ENCODE data around the gene CREBBP. TPM values are rescaled to one million over a fixed set of nuclear protein-coding genes. Genes with fewer than 3 reads are reported as not detected.

The CREBBP gene
- total RNA-seq, 1 experiment from 2014 or later: 79.6 TPM

DNA sequence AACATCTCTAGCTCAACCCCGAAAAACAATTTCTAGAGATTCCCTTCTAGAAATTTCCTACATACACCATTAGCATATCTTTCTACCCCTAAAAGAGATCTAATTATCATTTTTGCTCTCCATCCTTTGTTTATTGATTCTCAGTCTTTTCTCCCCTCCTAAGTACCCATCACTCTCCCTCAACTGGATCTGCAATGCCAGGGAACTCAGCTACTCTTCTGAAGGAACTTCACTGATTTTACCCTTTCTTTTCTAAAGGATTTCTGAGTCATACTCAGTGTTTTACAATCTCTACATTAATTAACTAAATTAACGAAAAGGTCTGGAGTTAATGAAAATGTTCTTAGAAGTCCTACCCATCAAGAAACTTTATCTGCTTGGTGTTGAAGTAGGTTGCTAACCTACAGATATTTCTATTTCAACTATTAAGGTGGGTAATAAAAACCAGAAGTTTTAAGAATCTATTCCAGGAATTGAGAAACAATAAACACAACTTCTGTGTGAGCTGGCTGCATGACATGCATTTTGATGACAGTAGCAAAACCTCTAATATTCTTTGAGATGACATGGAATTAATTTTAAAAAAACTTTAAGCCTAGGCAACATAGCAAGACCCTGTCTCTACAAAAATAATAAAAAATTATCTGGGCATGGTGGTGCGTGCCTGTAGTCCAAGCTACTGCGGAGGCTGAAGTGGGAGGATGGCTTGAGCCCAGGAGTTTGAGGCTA is 13.6 kb downstream of the CREBBP start:
- TF ChIP-seq EZH2 (IDR thresholded peaks at IDR 0.05; ENCODE audit: borderline replicate concordance, low read depth, low read length, poor library complexity, severe bottlenecking): no peak
- TF ChIP-seq, protein P1, sequence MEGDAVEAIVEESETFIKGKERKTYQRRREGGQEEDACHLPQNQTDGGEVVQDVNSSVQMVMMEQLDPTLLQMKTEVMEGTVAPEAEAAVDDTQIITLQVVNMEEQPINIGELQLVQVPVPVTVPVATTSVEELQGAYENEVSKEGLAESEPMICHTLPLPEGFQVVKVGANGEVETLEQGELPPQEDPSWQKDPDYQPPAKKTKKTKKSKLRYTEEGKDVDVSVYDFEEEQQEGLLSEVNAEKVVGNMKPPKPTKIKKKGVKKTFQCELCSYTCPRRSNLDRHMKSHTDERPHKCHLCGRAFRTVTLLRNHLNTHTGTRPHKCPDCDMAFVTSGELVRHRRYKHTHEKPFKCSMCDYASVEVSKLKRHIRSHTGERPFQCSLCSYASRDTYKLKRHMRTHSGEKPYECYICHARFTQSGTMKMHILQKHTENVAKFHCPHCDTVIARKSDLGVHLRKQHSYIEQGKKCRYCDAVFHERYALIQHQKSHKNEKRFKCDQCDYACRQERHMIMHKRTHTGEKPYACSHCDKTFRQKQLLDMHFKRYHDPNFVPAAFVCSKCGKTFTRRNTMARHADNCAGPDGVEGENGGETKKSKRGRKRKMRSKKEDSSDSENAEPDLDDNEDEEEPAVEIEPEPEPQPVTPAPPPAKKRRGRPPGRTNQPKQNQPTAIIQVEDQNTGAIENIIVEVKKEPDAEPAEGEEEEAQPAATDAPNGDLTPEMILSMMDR (conservative IDR thresholded peaks at IDR 0.05; ENCODE audit: low read depth, low read length): no peak
- Histone ChIP-seq H3K36me3 (ENCODE audit: insufficient read depth, low read length, poor library complexity, severe bottlenecking) (no peaks in the 10 kb centered on the region), H3K9me3 (ENCODE audit: low read depth, low read length, poor library complexity, severe bottlenecking) (no peaks in the 10 kb centered on the region), H3K27me3 (replicated peaks; ENCODE audit: insufficient read depth, low read depth, low read length, poor library complexity) (no peaks in the 10 kb centered on the region), H3K27ac (ENCODE audit: low read depth, low read length, poor library complexity, severe bottlenecking) (no peak overlapping the region), H3K4me1 (ENCODE audit: insufficient read depth, low read length, poor library complexity, severe bottlenecking) (peaks cover 58% of the 10 kb centered on the region), H3K4me3 (ENCODE audit: low read depth, low read length, poor library complexity, severe bottlenecking) (no peak overlapping the region)
- ChIA-PET POLR2A (ENCODE audit: low non-redundant PET) (no interaction called here), CTCF (no interaction called here)
- intact Hi-C loops (cut with micrococcal nuclease; ENCODE audit: unreplicated experiment): no loop called here
- DNase-seq (ENCODE audit: low spot score): no peak
- BruUV-seq (replicated peaks): no TSS peak

GRCh38 chr16:3865241-3865640 is 15.3 kb downstream of the CREBBP start:
- Histone ChIP-seq H3K4me3 (ENCODE audit: low read depth, low read length, poor library complexity, severe bottlenecking) (no peak overlapping the region), H3K4me1 (ENCODE audit: insufficient read depth, low read length, poor library complexity, severe bottlenecking) (peaks cover 64% of the 10 kb centered on the region), H3K36me3 (ENCODE audit: insufficient read depth, low read length, poor library complexity, severe bottlenecking) (no peaks in the 10 kb centered on the region), H3K9me3 (ENCODE audit: low read depth, low read length, poor library complexity, severe bottlenecking) (no peaks in the 10 kb centered on the region), H3K27me3 (replicated peaks; ENCODE audit: insufficient read depth, low read depth, low read length, poor library complexity) (no peaks in the 10 kb centered on the region), H3K27ac (ENCODE audit: low read depth, low read length, poor library complexity, severe bottlenecking) (no peak overlapping the region)
- BruUV-seq (replicated peaks): no TSS peak
- intact Hi-C loops (cut with micrococcal nuclease; ENCODE audit: unreplicated experiment): no loop called here
- ChIA-PET POLR2A (ENCODE audit: low non-redundant PET) (no interaction called here), CTCF (no interaction called here)
- no peak for DNase-seq (ENCODE audit: low spot score)
- no peak for TF ChIP-seq EZH2 (IDR thresholded peaks at IDR 0.05; ENCODE audit: borderline replicate concordance, low read depth, low read length, poor library complexity, severe bottlenecking)
- TF ChIP-seq, protein P1 (conservative IDR thresholded peaks at IDR 0.05; ENCODE audit: low read depth, low read length): no peak

DNA sequence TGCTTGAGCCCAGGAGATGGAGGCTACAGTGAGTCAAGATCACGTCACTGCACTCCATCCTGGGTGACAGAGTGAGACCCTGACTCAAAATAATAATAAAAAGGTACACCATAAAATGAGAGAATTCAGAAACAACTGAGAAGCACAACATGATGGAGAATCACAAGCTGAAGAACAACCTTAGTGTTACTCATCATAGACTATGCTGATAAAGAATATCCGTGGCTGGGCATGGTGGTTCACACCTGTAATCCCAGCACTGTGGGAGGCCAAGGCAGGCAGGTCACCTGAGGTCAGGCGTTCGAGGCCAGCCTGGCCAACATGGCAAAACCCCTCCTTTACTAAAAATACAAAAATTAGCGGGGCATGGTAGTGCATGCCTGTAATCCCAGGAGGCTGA is 16.0 kb downstream of the CREBBP start:
- no peak for TF ChIP-seq EZH2 (IDR thresholded peaks at IDR 0.05; ENCODE audit: borderline replicate concordance, low read depth, low read length, poor library complexity, severe bottlenecking)
- TF ChIP-seq, protein P1 (conservative IDR thresholded peaks at IDR 0.05; ENCODE audit: low read depth, low read length): no peak
- Histone ChIP-seq H3K9me3 (ENCODE audit: low read depth, low read length, poor library complexity, severe bottlenecking) (no peaks in the 10 kb centered on the region), H3K4me3 (ENCODE audit: low read depth, low read length, poor library complexity, severe bottlenecking) (no peak overlapping the region), H3K27me3 (replicated peaks; ENCODE audit: insufficient read depth, low read depth, low read length, poor library complexity) (no peaks in the 10 kb centered on the region), H3K4me1 (ENCODE audit: insufficient read depth, low read length, poor library complexity, severe bottlenecking) (peaks cover 63% of the 10 kb centered on the region), H3K36me3 (ENCODE audit: insufficient read depth, low read length, poor library complexity, severe bottlenecking) (no peaks in the 10 kb centered on the region), H3K27ac (ENCODE audit: low read depth, low read length, poor library complexity, severe bottlenecking) (no peak overlapping the region)
- ChIA-PET POLR2A (ENCODE audit: low non-redundant PET) (no interaction called here), CTCF (no interaction called here)
- BruUV-seq (replicated peaks): no TSS peak
- intact Hi-C loops (cut with micrococcal nuclease; ENCODE audit: unreplicated experiment): no loop called here
- DNase-seq (ENCODE audit: low spot score): no peak

All from A673 (cell line).